SU-DHL-6 (cell line): ENCODE measurements around the gene ABHD8.

Experiments used
- H2AFZ ChIP-seq: fragments of 200-600 bp; sonication (generic); 2 replicates; pipeline ENCODE4 v1.6.1; 2014; ENCODE audit warnings: low read depth, mild to moderate bottlenecking, moderate library complexity, mixed read lengths, antibody characterized with exemption, low read length; ENCODE audit not compliant: severe bottlenecking
- H3F3A ChIP-seq: fragments of 200-600 bp; shearing (Covaris generic); 2 replicates; pipeline ENCODE4 v1.6.0; 2016; ENCODE audit warnings: antibody characterized with exemption, mild to moderate bottlenecking; ENCODE audit not compliant: insufficient read depth
- H3K27ac ChIP-seq: fragments of 200-600 bp; sonication (generic); 2 replicates; pipeline ENCODE4 v1.5.1; 2016; ENCODE audit warnings: low read depth, mild to moderate bottlenecking, low read length, moderate library complexity, mixed read lengths
- H3K27me3 ChIP-seq: fragments of 200-600 bp; sonication (generic), shearing (Covaris generic); 2 replicates; pipeline ENCODE4 v1.6.0; 2014; ENCODE audit warnings: mild to moderate bottlenecking, low read length
- H3K36me3 ChIP-seq: fragments of 200-600 bp; sonication (generic); 2 replicates; pipeline ENCODE4 v1.6.1; 2014; ENCODE audit warnings: mild to moderate bottlenecking, low read length, mixed read lengths
- H3K4me2 ChIP-seq: fragments of 300-600, 200-600 bp; shearing (Covaris generic), sonication (generic); 2 replicates; pipeline ENCODE4 v1.6.0; 2014; ENCODE audit warnings: low read length, low read depth, mild to moderate bottlenecking; ENCODE audit not compliant: poor library complexity, severe bottlenecking
- H3K4me3 ChIP-seq: fragments of 200-600 bp; sonication (generic); 2 replicates; pipeline ENCODE4 v1.5.1; 2014; ENCODE audit warnings: antibody characterized with exemption, low read length, mild to moderate bottlenecking, mixed read lengths; ENCODE audit not compliant: insufficient read depth, poor library complexity, severe bottlenecking
- H3K79me2 ChIP-seq: fragments of 200-600 bp; sonication (generic); 2 replicates; pipeline ENCODE4 v1.6.1; 2014; ENCODE audit warnings: mild to moderate bottlenecking, low read length, moderate library complexity; ENCODE audit not compliant: insufficient read depth
- H3K9ac ChIP-seq: fragments of 200-600 bp; sonication (generic); 2 replicates; pipeline ENCODE4 v1.7.0; 2014; ENCODE audit warnings: mild to moderate bottlenecking, low read length
- H3K9me2 ChIP-seq: fragments of 200-600 bp; sonication (generic); replicated peaks from 2 replicates; pipeline ENCODE4 v1.6.1; 2014; ENCODE audit warnings: low read length; ENCODE audit not compliant: insufficient read depth
- H3K9me3 ChIP-seq: fragments of 200-600 bp; sonication (generic); 2 replicates; pipeline ENCODE4 v1.6.1; 2014; ENCODE audit warnings: low read length, mixed read lengths; ENCODE audit not compliant: insufficient read depth
- H4K20me1 ChIP-seq: fragments of 200-600 bp; sonication (generic); 2 replicates; pipeline ENCODE4 v1.6.1; 2014; ENCODE audit warnings: low read depth, mild to moderate bottlenecking, antibody characterized with exemption, low read length, moderate library complexity, mixed read lengths
- EZH2phosphoT487 ChIP-seq: fragments of 200-600 bp; sonication (generic), shearing (Covaris generic); conservative IDR thresholded peaks from 2 replicates; pipeline ENCODE4 v1.6.1; 2018; ENCODE audit warnings: mild to moderate bottlenecking, antibody characterized with exemption, low read length, moderate library complexity, mixed read lengths
- TF ChIP-seq, protein P1 (sequence below): fragments of 200-600 bp; sonication (generic); IDR thresholded peaks from one replicate; pipeline ENCODE4 v1.5.1; 2017; ENCODE audit warnings: antibody characterized with exemption, mild to moderate bottlenecking, low read length, moderate library complexity; ENCODE audit not compliant: insufficient read depth, poor library complexity, severe bottlenecking

Gene ABHD8

DNA sequence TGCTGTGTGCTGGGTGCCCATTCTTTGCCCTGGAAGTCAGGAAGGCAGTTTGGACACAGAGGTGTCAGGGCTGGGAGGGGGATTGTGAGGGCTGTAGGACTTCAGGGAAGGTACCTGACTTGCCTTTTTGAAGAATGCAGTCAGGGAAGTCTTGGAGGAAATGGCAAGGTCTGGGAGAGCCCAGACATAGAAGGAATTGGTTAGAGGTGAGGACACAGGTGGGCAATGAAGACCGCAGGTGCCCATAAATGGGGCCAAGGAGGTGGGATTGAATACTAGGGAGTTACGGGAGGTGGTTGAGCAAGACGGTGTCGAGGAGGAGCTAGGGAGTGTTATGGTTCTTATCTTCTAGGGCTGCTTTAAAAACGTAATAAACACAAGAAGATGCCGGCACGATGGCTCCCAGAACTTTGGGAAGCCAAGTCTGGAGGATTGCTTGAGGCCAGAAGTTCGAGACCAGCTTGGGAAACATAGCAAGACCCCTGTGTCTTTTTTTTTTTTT lies 4.7 kb upstream of the ABHD8 start:
- no peak overlapping the region for H3K4me2 ChIP-seq
- no peak overlapping the region for H3K27ac ChIP-seq
- H3K79me2 ChIP-seq, result peaks cover 42% of the 10 kb centered on the region
- H2AFZ ChIP-seq, result no peak overlapping the region
- no peaks in the 10 kb centered on the region for H3K27me3 ChIP-seq
- no peaks in the 10 kb centered on the region for H3K36me3 ChIP-seq
- peaks cover 16% of the 10 kb centered on the region for H3F3A ChIP-seq
- no peak overlapping the region for H3K4me3 ChIP-seq
- H3K9ac ChIP-seq, result no peak overlapping the region
- H3K9me3 ChIP-seq, result no peaks in the 10 kb centered on the region
- no peaks in the 10 kb centered on the region for H3K9me2 ChIP-seq
- no peaks in the 10 kb centered on the region for H4K20me1 ChIP-seq
- TF ChIP-seq EZH2phosphoT487, result no peak
- TF ChIP-seq, protein P1, sequence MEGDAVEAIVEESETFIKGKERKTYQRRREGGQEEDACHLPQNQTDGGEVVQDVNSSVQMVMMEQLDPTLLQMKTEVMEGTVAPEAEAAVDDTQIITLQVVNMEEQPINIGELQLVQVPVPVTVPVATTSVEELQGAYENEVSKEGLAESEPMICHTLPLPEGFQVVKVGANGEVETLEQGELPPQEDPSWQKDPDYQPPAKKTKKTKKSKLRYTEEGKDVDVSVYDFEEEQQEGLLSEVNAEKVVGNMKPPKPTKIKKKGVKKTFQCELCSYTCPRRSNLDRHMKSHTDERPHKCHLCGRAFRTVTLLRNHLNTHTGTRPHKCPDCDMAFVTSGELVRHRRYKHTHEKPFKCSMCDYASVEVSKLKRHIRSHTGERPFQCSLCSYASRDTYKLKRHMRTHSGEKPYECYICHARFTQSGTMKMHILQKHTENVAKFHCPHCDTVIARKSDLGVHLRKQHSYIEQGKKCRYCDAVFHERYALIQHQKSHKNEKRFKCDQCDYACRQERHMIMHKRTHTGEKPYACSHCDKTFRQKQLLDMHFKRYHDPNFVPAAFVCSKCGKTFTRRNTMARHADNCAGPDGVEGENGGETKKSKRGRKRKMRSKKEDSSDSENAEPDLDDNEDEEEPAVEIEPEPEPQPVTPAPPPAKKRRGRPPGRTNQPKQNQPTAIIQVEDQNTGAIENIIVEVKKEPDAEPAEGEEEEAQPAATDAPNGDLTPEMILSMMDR, result no peak

DNA sequence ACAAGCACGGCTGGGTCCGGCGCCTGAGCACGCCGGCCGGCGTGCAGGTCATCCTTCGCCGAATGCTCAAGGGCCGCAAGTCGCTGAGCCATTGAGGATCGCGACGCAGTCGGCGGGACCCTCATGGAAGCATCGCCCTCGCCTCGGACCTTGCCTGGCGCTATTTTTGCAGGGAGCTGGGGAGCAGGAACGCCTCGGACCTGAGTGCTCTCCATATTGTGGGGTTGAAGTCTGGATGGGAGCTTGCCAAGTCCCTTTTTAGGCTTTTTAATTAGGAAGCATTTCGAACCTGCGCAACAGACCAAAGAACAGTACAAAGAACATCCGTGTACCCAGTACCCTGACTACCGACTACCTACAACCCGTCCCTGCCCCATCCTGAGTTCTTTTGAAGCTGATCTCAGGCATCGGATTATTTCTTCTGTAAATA lies 3.1 kb upstream of the ABHD8 start:
- TF ChIP-seq EZH2phosphoT487, result no peak
- TF ChIP-seq, protein P1, result no peak
- peak overlapping the region; percentile 87 for H3K27ac ChIP-seq
- no peaks in the 10 kb centered on the region for H3K9me3 ChIP-seq
- peaks cover 27% of the 10 kb centered on the region for H3K79me2 ChIP-seq
- H3K4me3 ChIP-seq, result peak overlapping the region; percentile 91
- no peaks in the 10 kb centered on the region for H3K9me2 ChIP-seq
- no peaks in the 10 kb centered on the region for H3K36me3 ChIP-seq
- peak overlapping the region; percentile 57 for H2AFZ ChIP-seq
- peak overlapping the region; percentile 87 for H3K9ac ChIP-seq
- peak overlapping the region; percentile 100 for H3K4me2 ChIP-seq
- H4K20me1 ChIP-seq, result no peaks in the 10 kb centered on the region
- peaks cover 25% of the 10 kb centered on the region for H3F3A ChIP-seq
- H3K27me3 ChIP-seq, result no peaks in the 10 kb centered on the region

DNA sequence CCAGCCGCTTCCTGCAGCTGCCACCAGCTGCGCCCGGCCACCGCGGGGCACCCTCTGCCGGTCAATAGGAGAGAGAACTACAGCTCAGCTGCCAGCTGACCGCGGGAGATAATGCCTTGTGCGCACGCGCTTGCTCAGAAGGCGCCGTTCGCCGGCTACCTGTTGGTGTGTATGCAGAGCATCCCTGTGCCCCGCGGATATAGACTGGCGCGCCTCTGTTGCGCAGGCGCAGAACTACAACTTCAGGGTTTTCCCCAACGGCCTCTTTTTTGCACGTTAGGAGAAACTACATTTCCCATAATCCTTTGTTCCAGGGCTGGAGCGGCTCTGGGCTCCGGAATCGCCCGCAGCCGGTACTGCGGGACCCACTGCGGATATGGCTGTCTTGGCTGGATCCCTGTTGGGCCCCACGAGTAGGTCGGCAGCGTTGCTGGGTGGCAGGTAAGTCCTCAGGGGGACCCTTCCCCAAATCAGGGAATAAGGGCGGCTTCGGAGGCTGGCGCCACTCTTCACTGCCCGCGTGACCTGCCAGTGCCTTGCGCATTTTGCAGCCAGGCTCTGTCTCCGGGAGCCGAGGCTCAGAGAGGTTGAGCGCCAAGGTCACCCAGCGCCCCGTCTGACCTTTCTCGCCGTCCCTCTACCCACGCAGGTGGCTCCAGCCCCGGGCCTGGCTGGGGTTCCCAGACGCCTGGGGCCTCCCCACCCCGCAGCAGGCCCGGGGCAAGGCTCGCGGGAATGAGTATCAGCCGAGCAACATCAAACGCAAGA lies 2.5 kb upstream of the ABHD8 start, which contains the start of gene MRPL34:
TSS of gene MRPL34 (plus strand) at position 356 of the 768 bp plus-strand sequence. CDS start at position 377, 21 bp downstream.
- Histone ChIP-seq H3K9ac (peak within 1 kb of the TSS; percentile 87), H3K9me2 (no peaks in the 10 kb centered on the region), H2AFZ (peak within 1 kb of the TSS; percentile 57), H3K79me2 (peaks cover 21% of the 10 kb centered on the region), H3K27me3 (no peaks in the 10 kb centered on the region), H3K9me3 (no peaks in the 10 kb centered on the region), H3F3A (peaks cover 25% of the 10 kb centered on the region), H4K20me1 (no peaks in the 10 kb centered on the region), H3K4me3 (peak within 1 kb of the TSS; percentile 91), H3K4me2 (peak within 1 kb of the TSS; percentile 100), H3K36me3 (no peaks in the 10 kb centered on the region), H3K27ac (peak within 1 kb of the TSS; percentile 87)
- TF ChIP-seq EZH2phosphoT487, result no peak
- TF ChIP-seq, protein P1, result peak; percentile 58
